ENCODE data around the gene CCNO. TPM values are rescaled to one million over a fixed set of nuclear protein-coding genes. Genes with fewer than 3 reads are reported as not detected.

Gene CCNO
- total RNA-seq, 6 experiments from 2014 or later, result 0.31 to 0.75 TPM; not detected in 4

- TF ChIP-seq POLR2A (IDR thresholded peaks at IDR 0.05), result no peak
- TF ChIP-seq CTCF (IDR thresholded peaks at IDR 0.05), result no peak
- DNase-seq (no peak), ATAC-seq (no peak)
- intact Hi-C loops (cut with DNase I), result no loop called here
- Histone ChIP-seq H3K9me3 (no peaks in the 10 kb centered on the region), H3K27me3 (peaks cover 0 to 71% of the 10 kb centered on the region in 2 donors), H3K4me1 (peaks cover 0 to 45% (median 7%) of the 10 kb centered on the region in 4 donors), H3K4me3 (no peak overlapping the region), H3K27ac (no peak overlapping the region), H3K36me3 (no peaks in the 10 kb centered on the region)
- 32% methylated on average over 8 of the region's 8 CpGs for WGBS (ENCODE audit: insufficient coverage, low coverage, low lambda C conversion rate, missing lambda C conversion rate)
Observed at GRCh38 chr5:55230086-55230629, 3.2 kb downstream of the CCNO start.

- 6% methylated on average over 30 of the region's 30 CpGs for WGBS (ENCODE audit: insufficient coverage, low coverage, low lambda C conversion rate, missing lambda C conversion rate)
Observed at GRCh38 chr5:55227664-55228430, 5.6 kb downstream of the CCNO start.

GRCh38 chr5:55226934-55227663 is 6.3 kb downstream of the CCNO start, which contains the start of gene MCIDAS:
Gene MCIDAS, minus strand, starts transcription at chr5:55227315. Its CDS starts 177 bp downstream, at chr5:55227138.
- DNase-seq, result peak in 2 of 3 donors; percentile 53 to 69
- TF ChIP-seq CTCF (IDR thresholded peaks at IDR 0.05) (peak in 2 of 4 donors; percentile 19 to 22), POLR2A (IDR thresholded peaks at IDR 0.05) (no peak)
- intact Hi-C loops (cut with DNase I), result no loop called here
- H3K27ac ChIP-seq, result no peak within 1 kb of the TSS
- peak; percentile 65 to 84 (median 66) for ATAC-seq
- peaks cover 0 to 87% of the 10 kb centered on the region in 2 donors for H3K27me3 ChIP-seq
- 0% methylated on average over 1 of the region's 80 CpGs for WGBS (ENCODE audit: insufficient coverage, low coverage, low lambda C conversion rate, missing lambda C conversion rate)
- no peaks in the 10 kb centered on the region for H3K9me3 ChIP-seq
- peaks cover 0 to 24% (median under 1%) of the 10 kb centered on the region in 4 donors for H3K4me1 ChIP-seq
- H3K36me3 ChIP-seq, result no peaks in the 10 kb centered on the region
- H3K4me3 ChIP-seq, result peak within 1 kb of the TSS; percentile 5 to 37 (median 30)

More at GRCh38 chr5:55227664-55228430, 5.6 kb downstream of the CCNO start:
- peaks cover 0 to 87% of the 10 kb centered on the region in 2 donors for H3K27me3 ChIP-seq
- peaks cover 0 to 32% (median 4%) of the 10 kb centered on the region in 4 donors for H3K4me1 ChIP-seq
- no peak overlapping the region for H3K27ac ChIP-seq
- H3K36me3 ChIP-seq, result no peaks in the 10 kb centered on the region
- H3K4me3 ChIP-seq, result peak overlapping the region; percentile 5 to 37 (median 30)
- DNase-seq, result no peak
- TF ChIP-seq CTCF (IDR thresholded peaks at IDR 0.05), result no peak
- TF ChIP-seq POLR2A (IDR thresholded peaks at IDR 0.05), result no peak
- intact Hi-C loops (cut with DNase I), result no loop called here
- no peak for ATAC-seq
- no peaks in the 10 kb centered on the region for H3K9me3 ChIP-seq

- no peak for TF ChIP-seq POLR2A (IDR thresholded peaks at IDR 0.05)
- TF ChIP-seq CTCF (IDR thresholded peaks at IDR 0.05), result peak; percentile 22 to 44 (median 30)
- H3K36me3 ChIP-seq, result no peaks in the 10 kb centered on the region
- 15% methylated on average over 12 of the region's 54 CpGs for WGBS (ENCODE audit: insufficient coverage, low coverage, low lambda C conversion rate, missing lambda C conversion rate)
- H3K9me3 ChIP-seq, result no peaks in the 10 kb centered on the region
- peak; percentile 50 to 57 (median 54) for ATAC-seq
- peak overlapping the region; percentile 5 to 37 (median 30) for H3K4me3 ChIP-seq
- DNase-seq, result peak in 1 of 3 donors; percentile 37
- peaks cover 0 to 87% of the 10 kb centered on the region in 2 donors for H3K27me3 ChIP-seq
- intact Hi-C loops (cut with DNase I), result no loop called here
- peaks cover 0 to 17% (median 0%) of the 10 kb centered on the region in 4 donors for H3K4me1 ChIP-seq
- no peak overlapping the region for H3K27ac ChIP-seq
Observed at GRCh38 chr5:55226027-55226933, 7.1 kb downstream of the CCNO start.
